ENCODE data around the gene IGFBP4.

The IGFBP4 gene

GRCh38 chr17:40490289-40490853 is 47.1 kb downstream of the IGFBP4 start:
- DNase-seq (ENCODE audit: low spot score) = no peak

- no peak for DNase-seq (ENCODE audit: low spot score)
These were observed 47.7 kb downstream of the IGFBP4 start for GRCh38 chr17:40490982-40491381.

GRCh38 chr17:40491486-40491885 is 48.2 kb downstream of the IGFBP4 start:
- no peak for DNase-seq (ENCODE audit: low spot score)

GRCh38 chr17:40493697-40494096 is 50.4 kb downstream of the IGFBP4 start:
- DNase-seq (ENCODE audit: low spot score) = no peak

- no peak for DNase-seq (ENCODE audit: low spot score)
These were observed 51.9 kb downstream of the IGFBP4 start for GRCh38 chr17:40495140-40495539.

GRCh38 chr17:40496170-40496569 is 52.9 kb downstream of the IGFBP4 start:
- no peak for DNase-seq (ENCODE audit: low spot score)

GRCh38 chr17:40496634-40497420 is 53.6 kb downstream of the IGFBP4 start:
- no peak for DNase-seq (ENCODE audit: low spot score)

- no peak for DNase-seq (ENCODE audit: low spot score)
These were observed 54.4 kb downstream of the IGFBP4 start for GRCh38 chr17:40497695-40498094.

- DNase-seq (ENCODE audit: low spot score) = no peak
These were observed 55.2 kb downstream of the IGFBP4 start for GRCh38 chr17:40498281-40499084.

GRCh38 chr17:40499551-40500189 is 56.4 kb downstream of the IGFBP4 start:
- no peak for DNase-seq (ENCODE audit: low spot score)

GRCh38 chr17:40500190-40500589 is 56.9 kb downstream of the IGFBP4 start:
- DNase-seq (ENCODE audit: low spot score) = no peak

- DNase-seq (ENCODE audit: low spot score) = no peak
These were observed 57.5 kb downstream of the IGFBP4 start for GRCh38 chr17:40500709-40501108.

- no peak for DNase-seq (ENCODE audit: low spot score)
These were observed 58.3 kb downstream of the IGFBP4 start, which contains the start of gene TNS4 for GRCh38 chr17:40501499-40501911. Gene TNS4, minus strand, starts transcription at chr17:40501623. Its CDS starts 5,198 bp downstream, at chr17:40496425.

- no peak for DNase-seq (ENCODE audit: low spot score)
These were observed 59.5 kb downstream of the IGFBP4 start for GRCh38 chr17:40502716-40503115.

GRCh38 chr17:40503154-40503553 is 59.9 kb downstream of the IGFBP4 start:
- DNase-seq (ENCODE audit: low spot score) = no peak

- DNase-seq (ENCODE audit: low spot score) = no peak
These were observed 63.5 kb downstream of the IGFBP4 start for GRCh38 chr17:40506786-40507185.
